Hair follicular keratinocyte (primary cell): Measurements from ENCODE around the gene OR8K3. TPM values are rescaled to one million over a fixed set of nuclear protein-coding genes. Genes with fewer than 3 reads are reported as not detected.

Experiments
- total RNA-seq: library from RNA; depleted of rRNA; stranded (reverse); fragments of >200 nt; gene quantifications from 2 replicates; pipeline ENCODE4 v1.2.3, GENCODE V29; 2015

The OR8K3 gene
- total RNA-seq, result not detected in 2 replicates

GRCh38 chr11:56314844-56315243 is at the start of gene OR8K3:
Gene OR8K3, plus strand, starts transcription at chr11:56315144. Its CDS starts 3,163 bp downstream, at chr11:56318307.

GRCh38 chr11:56273854-56274253 is 41.1 kb upstream of the OR8K3 start, which contains the start of gene OR5T1:
Gene OR5T1, plus strand, starts transcription at chr11:56274154. Its CDS starts 1,485 bp downstream, at chr11:56275639.

GRCh38 chr11:56292154-56292553 is 22.8 kb upstream of the OR8K3 start, which contains the start of gene OR8H1:
Gene OR8H1, minus strand, starts transcription at chr11:56292254. Its CDS starts 1,192 bp downstream, at chr11:56291062.

GRCh38 chr11:56345739-56346138 is 30.8 kb downstream of the OR8K3 start, which contains the start of gene OR8K1:
Gene OR8K1, plus strand, starts transcription at chr11:56346039. Its CDS starts 0 bp downstream, at chr11:56346039.

GRCh38 chr11:56353991-56354390 is 39.0 kb downstream of the OR8K3 start, which contains the start of gene OR8J1:
Gene OR8J1, plus strand, starts transcription at chr11:56354291. Its CDS starts 5,956 bp downstream, at chr11:56360247.

Other genes with a start within 250 kb of the OR8K3 start
- not detected in 2 replicates for gene OR8I2, start 221.8 kb upstream of the OR8K3 start, total RNA-seq
- gene OR8H2, start 211.5 kb upstream of the OR8K3 start, total RNA-seq, result not detected in 2 replicates
- not detected in 2 replicates for gene OR8H3, start 192.8 kb upstream of the OR8K3 start, total RNA-seq
- not detected in 2 replicates for gene OR8J3, start 174.9 kb upstream of the OR8K3 start, total RNA-seq
- not detected in 2 replicates for gene OR8K5, start 154.8 kb upstream of the OR8K3 start, total RNA-seq
- not detected in 2 replicates for gene OR5J2, start 138.5 kb upstream of the OR8K3 start, total RNA-seq
- gene OR5T2, start 80.9 kb upstream of the OR8K3 start, total RNA-seq, result not detected in 2 replicates
- gene OR5T3, start 62.9 kb upstream of the OR8K3 start, total RNA-seq, result not detected in 2 replicates
- not detected in 2 replicates for gene OR5T1, start 41.0 kb upstream of the OR8K3 start, total RNA-seq
- not detected in 2 replicates for gene OR8H1, start 22.9 kb upstream of the OR8K3 start, total RNA-seq
- gene OR8K1, start 30.9 kb downstream of the OR8K3 start, total RNA-seq, result not detected in 2 replicates
- gene OR8J1, start 39.1 kb downstream of the OR8K3 start, total RNA-seq, result not detected in 2 replicates
- gene OR8U1, start 60.5 kb downstream of the OR8K3 start, total RNA-seq, result not detected in 2 replicates
- not detected in 2 replicates for gene OR5AL1, start 97.6 kb downstream of the OR8K3 start, total RNA-seq
- not detected in 2 replicates for gene OR5M3, start 158.2 kb downstream of the OR8K3 start, total RNA-seq
- gene OR5M8, start 176.2 kb downstream of the OR8K3 start, total RNA-seq, result not detected in 2 replicates
- gene OR5M11, start 228.1 kb downstream of the OR8K3 start, total RNA-seq, result not detected in 2 replicates